Measurements from ENCODE around the gene IMPG2.
"Not testable (repeated sequence)": the region's sequence is repeated elsewhere in the genome, so short reads cannot be mapped to it uniquely, and the experiment has no call there.

IMPG2 gene

GRCh38 chr3:101320475-101320874 is at the start of gene IMPG2:
Gene IMPG2, minus strand, starts transcription at chr3:101320575. Its CDS starts 203 bp downstream, at chr3:101320372.
- no peak for DNase-seq (ENCODE audit: low read depth, low spot score)

- DNase-seq (ENCODE audit: low read depth, low spot score) = no peak
Observed at GRCh38 chr3:101362406-101362805, 42.0 kb upstream of the IMPG2 start.

GRCh38 chr3:101351829-101352228 is 31.5 kb upstream of the IMPG2 start:
- DNase-seq (ENCODE audit: low read depth, low spot score) = no peak

GRCh38 chr3:101340591-101340990 is 20.2 kb upstream of the IMPG2 start:
- no peak for DNase-seq (ENCODE audit: low read depth, low spot score)

DNA sequence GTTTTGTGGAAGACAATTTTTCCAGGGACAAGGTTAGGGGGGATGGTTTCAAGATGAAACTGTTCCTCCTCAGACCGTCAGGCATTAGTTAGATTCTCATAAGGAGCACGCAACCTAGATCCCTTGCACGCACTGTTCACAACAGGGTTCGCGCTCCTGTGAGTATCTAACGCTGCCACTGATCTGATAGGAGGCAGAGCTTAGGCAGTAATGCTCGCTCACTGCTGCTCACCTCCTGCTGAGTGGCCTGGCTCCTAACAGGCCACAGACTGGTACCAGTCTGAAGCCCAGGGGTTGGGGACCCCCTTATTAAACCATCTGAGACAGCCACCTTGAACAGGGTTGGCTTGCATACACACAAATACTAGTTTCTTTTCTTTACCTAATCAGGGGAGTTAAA is 13.5 kb upstream of the IMPG2 start:
- DNase-seq (ENCODE audit: low read depth, low spot score) = no peak

GRCh38 chr3:101329016-101329673 is 8.8 kb upstream of the IMPG2 start:
- DNase-seq (ENCODE audit: low read depth, low spot score) = no peak

- no peak for DNase-seq (ENCODE audit: low read depth, low spot score)
Observed at GRCh38 chr3:101325393-101326134, 5.2 kb upstream of the IMPG2 start.

DNA sequence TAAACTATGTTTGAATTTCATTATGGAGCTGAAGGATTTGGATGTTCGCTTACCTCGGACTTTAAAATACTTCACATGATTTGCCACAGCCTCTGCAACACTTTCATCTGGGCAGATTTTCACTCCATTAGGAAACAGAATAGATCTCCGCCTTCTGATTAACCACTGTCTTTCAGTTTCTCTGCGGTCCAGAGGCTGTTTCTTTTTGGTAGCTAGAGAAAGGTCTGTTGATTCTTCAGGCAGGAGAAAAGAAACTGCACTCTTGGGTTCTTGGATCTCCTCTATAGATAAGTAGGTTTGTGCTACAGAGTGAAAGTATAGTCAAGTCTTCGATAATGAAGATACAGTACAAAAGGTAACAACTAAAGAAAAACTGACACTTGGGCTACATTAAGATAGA is 844 bp downstream of the IMPG2 start:
- no peak for DNase-seq (ENCODE audit: low read depth, low spot score)

DNA sequence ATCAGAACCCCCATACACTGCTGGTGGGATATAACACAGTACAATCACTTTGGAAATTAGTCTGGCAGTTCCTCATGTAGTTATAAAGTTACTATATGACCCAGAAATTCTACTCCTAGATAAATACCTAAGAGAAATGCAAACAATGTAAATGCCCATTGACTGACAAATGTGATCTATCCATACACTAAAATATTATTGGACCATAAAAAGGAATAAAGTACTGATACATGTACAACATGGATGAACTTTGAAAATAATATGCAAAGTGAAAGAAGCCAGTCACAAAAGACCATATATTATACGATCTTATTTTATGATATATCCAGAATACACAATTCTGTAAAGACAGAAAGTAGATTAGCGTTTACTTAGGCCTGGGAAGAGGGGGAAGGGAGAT is 7.8 kb downstream of the IMPG2 start:
- DNase-seq (ENCODE audit: low read depth, low spot score) = no peak

GRCh38 chr3:101311676-101312075 is 8.7 kb downstream of the IMPG2 start:
- no peak for DNase-seq (ENCODE audit: low read depth, low spot score)

DNA sequence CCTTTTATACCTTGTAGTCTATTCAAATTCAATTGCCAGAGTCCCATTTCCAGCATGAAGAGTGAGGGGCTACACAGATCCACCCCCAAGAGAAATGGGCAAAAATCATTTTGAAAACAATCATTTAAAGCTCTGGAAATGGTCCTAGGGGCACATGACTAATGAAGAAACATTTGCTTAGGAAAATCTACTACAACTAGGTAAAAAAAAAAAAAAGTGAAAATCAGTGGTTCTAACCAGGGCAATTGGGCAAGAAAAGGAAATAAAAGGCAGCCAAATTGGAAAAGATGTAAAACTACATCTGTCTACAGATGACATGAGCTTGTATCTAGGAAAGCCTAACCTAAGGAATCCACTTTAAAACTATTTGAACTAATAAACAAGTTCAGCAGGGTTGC is 9.4 kb downstream of the IMPG2 start:
- DNase-seq (ENCODE audit: low read depth, low spot score) = no peak

DNA sequence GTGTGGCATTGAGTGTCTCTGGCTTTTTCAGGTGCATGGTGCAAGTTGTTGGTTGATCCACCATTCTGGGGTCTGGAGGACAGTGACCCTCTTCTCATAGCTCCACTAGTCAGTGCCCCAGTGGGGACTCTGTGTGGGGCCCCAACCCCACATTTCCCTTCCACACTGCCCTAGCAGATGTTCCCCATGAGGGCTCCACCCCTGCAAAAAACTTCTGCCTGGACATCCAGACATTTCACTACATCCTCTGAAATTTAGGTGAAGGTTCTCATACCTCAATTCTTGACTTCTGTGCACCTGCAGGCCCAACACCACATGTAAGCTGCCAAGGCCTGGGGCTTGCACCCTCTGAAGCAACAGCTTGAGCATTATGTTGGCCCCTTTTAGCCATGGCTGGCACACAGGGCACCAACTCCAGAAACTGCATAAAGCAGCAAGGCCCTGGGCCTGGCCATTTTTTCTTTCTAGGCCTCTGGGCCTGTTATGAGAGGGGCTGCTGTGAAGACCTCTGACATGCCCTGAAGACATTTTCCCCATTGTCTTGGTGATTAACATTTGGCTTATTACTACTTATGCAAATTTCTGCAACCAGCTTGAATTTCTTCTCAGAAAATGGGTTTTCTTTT is 12.1 kb downstream of the IMPG2 start:
- DNase-seq (ENCODE audit: low read depth, low spot score) = not testable (repeated sequence)

- DNase-seq (ENCODE audit: low read depth, low spot score) = no peak
Observed at GRCh38 chr3:101303836-101304235, 16.5 kb downstream of the IMPG2 start.

DNA sequence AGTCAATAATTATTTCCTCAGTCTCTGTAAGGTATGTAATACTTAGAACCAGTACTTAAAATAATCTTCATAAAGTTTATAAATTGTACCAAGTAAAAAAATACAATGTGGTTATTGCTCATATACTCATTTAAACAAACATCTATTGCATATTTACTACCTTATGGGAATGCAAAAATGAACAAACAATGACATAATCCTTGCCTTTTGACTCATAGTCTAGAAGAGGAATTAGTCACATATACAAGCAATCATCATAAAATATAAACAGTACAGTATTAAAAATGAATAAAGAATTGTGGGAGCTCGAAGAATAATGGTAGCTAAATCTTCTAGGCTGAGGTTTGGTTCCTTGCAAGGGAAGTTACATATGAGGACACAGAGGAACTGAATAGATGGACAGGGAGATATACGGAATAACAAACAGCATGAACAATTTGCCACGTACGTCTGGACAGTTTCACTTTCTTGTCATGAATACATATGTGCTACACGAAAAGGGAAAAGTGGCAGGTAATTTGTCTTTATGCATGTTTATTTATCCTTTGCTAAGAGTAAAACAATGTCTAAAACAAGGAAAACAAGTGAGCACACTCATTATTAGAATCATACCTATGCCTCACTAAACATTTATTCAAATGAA is 17.2 kb downstream of the IMPG2 start:
- DNase-seq (ENCODE audit: low read depth, low spot score) = no peak

GRCh38 chr3:101300073-101300472 is 20.3 kb downstream of the IMPG2 start:
- no peak for DNase-seq (ENCODE audit: low read depth, low spot score)

DNA sequence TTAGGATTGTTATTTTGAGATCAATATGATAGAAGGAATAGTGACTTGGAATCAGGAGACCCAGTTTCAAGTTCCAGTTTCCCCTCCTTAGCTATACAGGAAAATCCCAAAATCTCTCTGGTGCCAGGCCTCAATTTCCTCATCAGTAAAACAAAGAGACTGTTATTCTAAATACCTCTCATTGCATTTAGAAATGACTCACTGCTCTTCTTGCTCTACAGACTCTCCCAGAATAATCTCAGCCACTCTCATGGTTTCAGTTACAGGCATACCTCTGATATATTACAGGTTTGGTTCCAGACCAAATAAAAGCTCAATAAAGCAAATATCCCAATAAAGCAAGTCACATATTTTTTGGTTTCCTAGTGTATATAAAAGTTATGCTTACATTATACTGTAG is 28.3 kb downstream of the IMPG2 start:
- no peak for DNase-seq (ENCODE audit: low read depth, low spot score)

- no peak for DNase-seq (ENCODE audit: low read depth, low spot score)
Observed at GRCh38 chr3:101288294-101288693, 32.1 kb downstream of the IMPG2 start.

- DNase-seq (ENCODE audit: low read depth, low spot score) = no peak
Observed at GRCh38 chr3:101284757-101285156, 35.6 kb downstream of the IMPG2 start.

GRCh38 chr3:101281521-101282030 is 38.8 kb downstream of the IMPG2 start:
- DNase-seq (ENCODE audit: low read depth, low spot score) = no peak

GRCh38 chr3:101279765-101280385 is 40.5 kb downstream of the IMPG2 start:
- DNase-seq (ENCODE audit: low read depth, low spot score) = no peak

DNA sequence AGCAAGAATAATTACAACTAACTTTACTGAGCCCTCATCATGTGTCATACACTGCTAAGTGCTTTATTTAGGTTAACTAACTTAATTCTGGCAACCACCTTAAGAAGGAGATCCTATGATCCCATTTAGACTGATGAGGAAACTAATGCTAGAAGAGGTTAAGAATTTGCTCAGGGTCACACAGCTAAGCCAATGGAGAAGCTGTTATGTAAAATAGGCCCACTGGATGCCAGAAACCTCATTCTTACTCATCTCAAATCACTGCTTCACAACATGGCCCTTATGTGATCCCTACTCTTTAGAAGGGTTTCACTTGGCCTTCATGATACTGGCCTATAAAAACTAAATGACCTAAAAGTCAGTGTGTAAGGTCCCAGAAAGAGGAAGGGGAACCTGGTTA is 41.2 kb downstream of the IMPG2 start:
- no peak for DNase-seq (ENCODE audit: low read depth, low spot score)

- no peak for DNase-seq (ENCODE audit: low read depth, low spot score)
Observed at GRCh38 chr3:101278727-101279126, 41.6 kb downstream of the IMPG2 start.

All from activated naive CD8-positive, alpha-beta T cell treated with anti-CD3 and anti-CD28 coated beads, Interleukin-2, amount 50 U/mL, for 16 hours (primary cell).